Right lobe of liver (tissue), 6 donors: ENCODE measurements around the gene FRMD4B. TPM values are rescaled to one million over a fixed set of nuclear protein-coding genes. Genes with fewer than 3 reads are reported as not detected.
A peak's percentile ranks its signal among the peaks of the same experiment; 100 is the strongest.

Experiments used
- ATAC-seq, 4 donors: fragments of 200-7000 bp; cut with Tn5 transposase; one replicate each; pipeline ENCODE4 v1.9.1; 2020; ENCODE audit warnings: mild to moderate bottlenecking in 4 of 4, moderate library complexity in 4 of 4
- DNase-seq, 3 donors: peaks; one replicate each; pipeline ENCODE4 v3.0.0-alpha.2; 2020
- H3K27ac ChIP-seq, 3 donors: fragments of 200-600 bp; one replicate each; pipeline ENCODE4 v1.8.0; 2022
- H3K27me3 ChIP-seq, 2 donors: fragments of 200-600 bp; one replicate each; pipeline ENCODE4 v1.8.0; 2022
- H3K36me3 ChIP-seq, 4 donors: fragments of 200-600 bp; sonication (generic) in 1 of 4; one replicate each; pipeline versions ENCODE4 v1.5.1 to v1.8.0; 2017 to 2022; ENCODE audit warnings: control low read depth in 1 of 4
- H3K4me1 ChIP-seq, 4 donors: fragments of 200-600 bp; sonication (generic) in 1 of 4; one replicate each; pipeline versions ENCODE4 v1.5.1 to v1.8.0; 2017 to 2022; ENCODE audit warnings: control low read depth in 1 of 4
- H3K4me3 ChIP-seq, 3 donors: fragments of 200-600 bp; one replicate each; pipeline ENCODE4 v1.8.0; 2022
- H3K9me3 ChIP-seq, 4 donors: fragments of 200-600 bp; sonication (generic) in 1 of 4; one replicate each; pipeline versions ENCODE4 v1.5.1 to v1.8.0; 2017 to 2022; ENCODE audit warnings: control low read depth in 1 of 4
- CTCF ChIP-seq, 4 donors: fragments of 200-600 bp in 3 of 4; fragments of 450-650 bp in 1 of 4; IDR thresholded peaks; one replicate each; pipeline versions ENCODE4 v1.5.1 to v1.8.0; 2016 to 2022; ENCODE audit warnings: antibody characterized with exemption in 4 of 4, mild to moderate bottlenecking in 2 of 4
- POLR2A ChIP-seq: fragments of 450-650 bp; IDR thresholded peaks from one replicate; pipeline ENCODE4 v1.6.1; 2017; ENCODE audit warnings: antibody characterized with exemption, mild to moderate bottlenecking
- WGBS: methylation state at CpG from one replicate; pipeline ENCODE4 v1.1.6; 2018; ENCODE audit warnings: low coverage, low lambda C conversion rate; ENCODE audit not compliant: insufficient coverage; ENCODE audit errors: missing lambda C conversion rate; 5-methylcytosine and 5-hydroxymethylcytosine counted together
- intact Hi-C, 2 donors: fragments of 100-400 bp; cut with DNase I; formaldehyde crosslinking; loops; one replicate each; pipeline versions ENCODE4 v1.11.2 to v1.14.1; 2022
- total RNA-seq, 6 experiments: library from RNA; depleted of rRNA in 2 of 6; stranded (reverse); fragments of >200 nt in 2 of 6; fragmentation: NEBNext Ultra II Directional in 3 of 6; extraction: Animal tissue kit (Norgen Biotek cat#: 25700) in 3 of 6; gene quantifications; one replicate each; pipeline versions ENCODE4 v1.1.0 to v1.2.4, GENCODE V29; 2016 to 2023
- donor health status: DM: no; HTN: yes; CAD: no.
- donor health status: DM: no; HTN: no; CAD: no.
- donor health status: DM: no; HTN: no; CAD: no.
- donor health status: DM: no; HTN: yes; CAD: no.
- donor health status: DM: no; HTN: yes; CAD: no.

Gene FRMD4B
- total RNA-seq, 6 experiments from 2014 or later, result 9.2 to 21.0 (median 12.3) TPM

- DNase-seq, result no peak
- TF ChIP-seq POLR2A (no peak), CTCF (IDR thresholded peaks at IDR 0.05) (no peak)
- Histone ChIP-seq H3K27ac (no peak overlapping the region), H3K9me3 (no peaks in the 10 kb centered on the region), H3K4me3 (no peak overlapping the region), H3K4me1 (peaks cover 0 to 14% (median 5%) of the 10 kb centered on the region in 4 donors), H3K27me3 (no peaks in the 10 kb centered on the region), H3K36me3 (no peaks in the 10 kb centered on the region)
- 100% methylated on average over 3 of the region's 9 CpGs for WGBS
- intact Hi-C loops, result no loop called here
- ATAC-seq, result no peak
These were observed 126.8 kb downstream of the FRMD4B start for GRCh38 chr3:69259125-69259524.

GRCh38 chr3:69255928-69256327 is 130.0 kb downstream of the FRMD4B start:
- Histone ChIP-seq H3K9me3 (no peaks in the 10 kb centered on the region), H3K4me3 (no peak overlapping the region), H3K27ac (peak overlapping the region in 1 of 3 donors; percentile 29), H3K4me1 (peaks cover 0 to 11% (median 5%) of the 10 kb centered on the region in 4 donors), H3K27me3 (no peaks in the 10 kb centered on the region), H3K36me3 (no peaks in the 10 kb centered on the region)
- intact Hi-C loops, result no loop called here
- DNase-seq, result peak; percentile 72 to 85 (median 79)
- TF ChIP-seq CTCF (IDR thresholded peaks at IDR 0.05) (no peak), POLR2A (no peak)
- WGBS, result 14% methylated on average over 2 of the region's 3 CpGs
- peak; percentile 93 to 97 (median 96) for ATAC-seq

- ATAC-seq, result peak in 1 of 4 donors; percentile 9
- intact Hi-C loops, result no loop called here
- TF ChIP-seq POLR2A (no peak), CTCF (IDR thresholded peaks at IDR 0.05) (no peak)
- Histone ChIP-seq H3K36me3 (no peaks in the 10 kb centered on the region), H3K4me1 (peaks cover 0 to 13% (median 5%) of the 10 kb centered on the region in 4 donors), H3K27me3 (no peaks in the 10 kb centered on the region), H3K27ac (no peak overlapping the region), H3K9me3 (no peaks in the 10 kb centered on the region), H3K4me3 (no peak overlapping the region)
- WGBS, result 44% methylated on average over 4 of the region's 4 CpGs
- no peak for DNase-seq
These were observed 131.5 kb downstream of the FRMD4B start for GRCh38 chr3:69254351-69254750.

GRCh38 chr3:69252631-69253030 is 133.3 kb downstream of the FRMD4B start:
- TF ChIP-seq POLR2A (no peak), CTCF (IDR thresholded peaks at IDR 0.05) (no peak)
- Histone ChIP-seq H3K36me3 (no peaks in the 10 kb centered on the region), H3K27ac (no peak overlapping the region), H3K9me3 (no peaks in the 10 kb centered on the region), H3K4me1 (peaks cover 0 to 28% (median 10%) of the 10 kb centered on the region in 4 donors), H3K27me3 (no peaks in the 10 kb centered on the region), H3K4me3 (no peak overlapping the region)
- 89% methylated on average over 4 of the region's 4 CpGs for WGBS
- no peak for ATAC-seq
- intact Hi-C loops, result no loop called here
- no peak for DNase-seq

- TF ChIP-seq CTCF (IDR thresholded peaks at IDR 0.05) (no peak), POLR2A (no peak)
- intact Hi-C loops, result no loop called here
- no peaks in the 10 kb centered on the region for H3K9me3 ChIP-seq
These were observed 133.7 kb downstream of the FRMD4B start for GRCh38 chr3:69252141-69252540.

More at GRCh38 chr3:69252141-69252540, 133.7 kb downstream of the FRMD4B start:
- WGBS, result 64% methylated on average over 1 of the region's 4 CpGs
- no peak overlapping the region for H3K27ac ChIP-seq
- no peak overlapping the region for H3K4me3 ChIP-seq
- DNase-seq (no peak), ATAC-seq (no peak)
- H3K36me3 ChIP-seq, result no peaks in the 10 kb centered on the region
- H3K27me3 ChIP-seq, result no peaks in the 10 kb centered on the region
- H3K4me1 ChIP-seq, result peaks cover 0 to 31% (median 10%) of the 10 kb centered on the region in 4 donors
